HG02610 (cell line): ENCODE data around the gene TARP.

Source experiments
- ATAC-seq: cut with Tn5 transposase; IDR thresholded peaks from one replicate; pipeline ENCODE4 v1.9.1; 2021; ENCODE audit warnings: mild to moderate bottlenecking, moderate library complexity; ENCODE audit not compliant: unreplicated experiment

TARP gene

GRCh38 chr7:38273286-38273995, at the start of gene TARP:
Gene TARP, minus strand, starts transcription at chr7:38273636.
- ATAC-seq: no peak

GRCh38 chr7:38323156-38323555, 49.7 kb upstream of the TARP start:
- ATAC-seq: no peak

- ATAC-seq: no peak
Observed at GRCh38 chr7:38322461-38322860, 49.0 kb upstream of the TARP start.

- no peak for ATAC-seq
Observed at GRCh38 chr7:38321967-38322366, 48.5 kb upstream of the TARP start.

GRCh38 chr7:38321515-38321944, 48.1 kb upstream of the TARP start:
- ATAC-seq: no peak

GRCh38 chr7:38321050-38321449, 47.6 kb upstream of the TARP start:
- ATAC-seq: no peak

DNA sequence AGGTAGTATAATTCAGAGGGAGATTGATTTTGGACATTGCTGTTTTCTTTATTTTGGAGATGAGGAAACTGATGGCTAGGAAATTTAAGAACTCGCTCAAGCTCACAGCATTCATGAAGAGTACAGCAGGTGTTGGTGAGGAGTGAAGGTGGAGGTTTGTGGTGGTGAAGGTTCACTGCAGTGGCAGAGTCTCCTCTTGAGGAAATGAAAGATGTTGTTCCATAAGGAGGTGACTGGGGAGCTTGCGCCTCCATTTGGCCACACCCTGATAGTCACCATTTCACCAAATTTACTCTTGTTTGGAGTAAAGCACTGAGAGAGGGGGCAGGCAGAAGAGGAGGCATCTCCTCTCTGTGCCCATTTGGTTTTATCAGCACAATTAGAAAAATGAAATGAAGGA, 46.4 kb upstream of the TARP start:
- no peak for ATAC-seq

GRCh38 chr7:38318803-38319416, 45.5 kb upstream of the TARP start:
- ATAC-seq: peak; percentile 79

- no peak for ATAC-seq
Observed at GRCh38 chr7:38318241-38318640, 44.8 kb upstream of the TARP start.

- no peak for ATAC-seq
Observed at GRCh38 chr7:38317515-38317914, 44.1 kb upstream of the TARP start.

- no peak for ATAC-seq
Observed at GRCh38 chr7:38316733-38317360, 43.4 kb upstream of the TARP start.

DNA sequence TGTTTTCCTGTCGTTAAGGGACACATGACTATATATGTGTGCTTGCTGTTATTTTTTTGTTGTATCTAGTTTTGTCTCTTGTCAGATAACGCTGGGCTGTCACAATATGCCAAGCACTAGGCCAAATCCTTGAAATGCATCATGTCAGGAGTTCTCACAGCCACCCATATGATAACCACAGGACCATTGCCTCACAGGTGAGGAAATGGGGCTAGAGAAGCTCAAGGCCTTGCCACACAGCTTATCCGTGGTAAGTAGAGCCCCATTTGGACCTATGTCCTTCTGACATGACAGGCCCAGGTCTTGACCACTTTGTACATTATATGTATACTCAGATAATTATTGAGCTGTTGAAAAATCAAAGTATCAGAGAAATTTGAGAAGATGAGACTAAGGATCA, 42.0 kb upstream of the TARP start:
- ATAC-seq: no peak

DNA sequence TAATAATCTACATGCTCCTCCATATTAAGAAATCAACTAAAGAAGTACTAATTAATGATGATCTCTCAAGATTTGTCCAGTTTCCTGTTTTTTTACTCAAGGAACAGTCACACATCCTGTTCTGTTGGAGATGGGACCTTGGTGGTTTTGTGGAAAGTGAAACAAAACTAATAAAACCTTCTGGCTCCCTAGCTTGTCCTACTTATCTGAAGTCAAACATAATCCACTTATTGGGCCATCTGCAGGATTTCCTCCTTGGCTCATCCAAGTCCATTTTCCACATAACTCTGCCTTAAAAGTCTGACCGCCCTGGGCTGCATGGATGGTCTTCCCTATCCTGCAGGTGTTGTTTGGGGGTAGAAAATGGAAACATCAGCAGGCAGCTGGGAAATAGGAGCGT, 39.4 kb upstream of the TARP start:
- no peak for ATAC-seq

- peak; percentile 66 for ATAC-seq
Observed at GRCh38 chr7:38311329-38311937, 38.0 kb upstream of the TARP start.

GRCh38 chr7:38310591-38311101, 37.2 kb upstream of the TARP start:
- ATAC-seq: no peak

DNA sequence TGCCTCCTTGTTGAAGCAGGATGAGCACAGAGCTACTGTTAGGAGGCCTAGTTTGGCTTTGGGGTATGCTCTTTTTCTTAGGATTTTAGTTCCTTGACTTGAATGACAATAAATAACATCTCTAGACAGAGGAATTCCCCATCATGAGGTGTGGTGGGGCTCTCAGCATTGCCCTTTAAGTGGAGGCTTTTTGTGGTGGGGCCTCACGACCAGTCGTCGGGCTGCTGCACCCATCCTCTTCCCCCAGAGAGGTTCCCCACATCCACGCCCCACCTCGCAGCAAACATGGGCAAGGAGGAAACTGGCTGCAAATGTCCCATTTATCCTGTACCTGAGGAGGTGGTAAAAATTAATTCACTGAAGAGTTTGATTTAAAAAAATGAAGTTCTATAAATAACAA, 36.1 kb upstream of the TARP start:
- ATAC-seq: no peak

DNA sequence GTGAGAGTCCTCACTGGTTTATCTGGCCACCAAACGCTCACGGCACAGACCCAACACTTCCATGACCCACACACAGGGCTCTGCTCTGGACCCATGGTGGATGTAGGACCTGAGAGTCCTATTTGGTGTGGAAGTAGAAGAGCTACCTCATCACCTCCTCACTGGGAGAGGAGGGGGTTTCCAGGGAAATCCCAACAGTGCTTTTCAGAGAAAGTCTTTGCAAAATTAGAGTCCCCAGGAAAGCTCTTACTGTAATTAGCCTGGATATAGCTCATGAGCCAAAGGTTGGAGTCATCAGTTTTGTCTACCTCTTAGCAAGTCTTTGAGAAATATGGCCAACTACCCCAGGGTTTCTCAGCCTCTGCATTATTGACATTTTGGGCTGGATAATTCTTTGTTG, 34.7 kb upstream of the TARP start:
- no peak for ATAC-seq

GRCh38 chr7:38307640-38308039, 34.2 kb upstream of the TARP start:
- ATAC-seq: no peak

DNA sequence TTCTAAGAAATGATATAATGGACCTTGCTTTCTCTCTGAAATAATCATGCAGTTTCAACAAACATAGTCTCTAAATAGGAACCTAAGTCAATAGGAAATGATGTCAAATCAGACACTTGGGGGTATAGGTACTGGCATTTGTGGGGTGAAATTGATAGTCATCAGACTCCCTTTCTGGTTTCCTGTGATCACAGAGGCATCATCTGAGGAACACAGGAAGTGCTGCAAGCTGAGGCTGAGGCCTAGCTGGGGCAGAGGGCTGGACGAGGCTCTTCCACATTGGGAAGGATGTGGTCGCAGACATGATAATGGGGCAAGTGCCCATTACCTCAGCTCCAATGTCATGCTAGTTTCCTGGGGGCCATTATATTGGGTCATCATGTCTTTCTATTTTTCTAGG, 33.5 kb upstream of the TARP start:
- ATAC-seq: no peak

DNA sequence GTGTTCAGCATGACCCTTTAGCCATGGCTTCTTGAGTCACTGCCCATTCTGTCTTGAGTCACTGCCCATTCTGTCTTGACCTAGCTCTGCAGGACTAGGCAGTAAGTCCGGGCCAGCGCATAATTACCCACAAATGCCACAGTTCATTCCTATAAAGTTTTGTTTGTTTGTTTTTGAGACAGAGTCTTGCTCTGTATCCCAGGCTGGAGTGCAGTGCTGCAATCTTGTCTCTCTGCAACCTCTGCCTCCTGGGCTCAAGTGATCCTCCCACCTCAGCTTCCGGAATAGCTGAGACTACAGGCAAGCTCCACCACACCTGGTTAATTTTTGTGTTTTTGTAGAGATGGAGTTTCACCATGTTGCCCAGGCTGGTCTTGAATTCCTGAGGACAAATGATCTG, 32.7 kb upstream of the TARP start:
- ATAC-seq: no peak

- ATAC-seq: no peak
Observed at GRCh38 chr7:38303866-38304265, 30.4 kb upstream of the TARP start.

GRCh38 chr7:38300175-38300574, 26.7 kb upstream of the TARP start:
- ATAC-seq: no peak
